ENCODE data around the gene COL4A5.

The COL4A5 gene

DNA sequence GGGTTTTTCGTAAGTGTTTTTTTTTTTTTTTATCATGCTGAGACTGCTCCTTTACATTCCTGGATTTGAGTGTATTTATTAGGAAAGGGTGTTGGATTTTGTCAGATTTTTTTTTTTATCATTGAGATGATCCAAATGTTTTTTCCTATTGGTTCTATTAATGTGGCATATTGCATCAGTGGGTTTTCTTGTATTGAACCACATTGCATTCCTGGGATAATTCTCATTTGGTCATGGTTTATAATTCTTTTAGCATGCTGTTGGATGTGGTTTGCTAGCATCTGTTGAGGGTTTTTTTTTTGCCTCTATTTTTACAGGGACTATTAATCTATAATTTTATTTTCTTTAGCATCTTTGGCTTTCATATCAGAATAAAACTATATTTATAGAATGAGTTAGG is 28.8 kb downstream of the COL4A5 start:
- H3K9me3 ChIP-seq (ENCODE audit: control insufficient read depth, insufficient read depth, low read depth, low read length): no peaks in the 10 kb centered on the region
- ChIA-PET CTCF (interaction anchor here (0.6 to 0.7 kb wide), 3 partner anchors 9 to 69 kb away, joined by 3 to 6 read pairs (median 5); no protein-coding TSS in a partner anchor), POLR2A (no interaction called here)
- no peaks in the 10 kb centered on the region for H3K36me3 ChIP-seq (ENCODE audit: control insufficient read depth in 2 of 2, insufficient read depth in 1 of 2, low read length in 2 of 2)
- no peak overlapping the region for H3K27ac ChIP-seq (ENCODE audit: extremely low read depth, low read depth, low read length)
- no peaks in the 10 kb centered on the region for H3K4me1 ChIP-seq (ENCODE audit: control insufficient read depth, insufficient read depth, low read length)
- TF ChIP-seq KLF8 (tag by site-specific recombination; IDR thresholded peaks at IDR 0.05) (no peak), ZNF558 (tag by site-specific recombination; IDR thresholded peaks at IDR 0.05) (no peak), ZNF350 (tag by site-specific recombination; IDR thresholded peaks at IDR 0.05) (no peak)
- H3K4me3 ChIP-seq (ENCODE audit: low read depth, low read length): no peak overlapping the region

- TF ChIP-seq, protein P1, sequence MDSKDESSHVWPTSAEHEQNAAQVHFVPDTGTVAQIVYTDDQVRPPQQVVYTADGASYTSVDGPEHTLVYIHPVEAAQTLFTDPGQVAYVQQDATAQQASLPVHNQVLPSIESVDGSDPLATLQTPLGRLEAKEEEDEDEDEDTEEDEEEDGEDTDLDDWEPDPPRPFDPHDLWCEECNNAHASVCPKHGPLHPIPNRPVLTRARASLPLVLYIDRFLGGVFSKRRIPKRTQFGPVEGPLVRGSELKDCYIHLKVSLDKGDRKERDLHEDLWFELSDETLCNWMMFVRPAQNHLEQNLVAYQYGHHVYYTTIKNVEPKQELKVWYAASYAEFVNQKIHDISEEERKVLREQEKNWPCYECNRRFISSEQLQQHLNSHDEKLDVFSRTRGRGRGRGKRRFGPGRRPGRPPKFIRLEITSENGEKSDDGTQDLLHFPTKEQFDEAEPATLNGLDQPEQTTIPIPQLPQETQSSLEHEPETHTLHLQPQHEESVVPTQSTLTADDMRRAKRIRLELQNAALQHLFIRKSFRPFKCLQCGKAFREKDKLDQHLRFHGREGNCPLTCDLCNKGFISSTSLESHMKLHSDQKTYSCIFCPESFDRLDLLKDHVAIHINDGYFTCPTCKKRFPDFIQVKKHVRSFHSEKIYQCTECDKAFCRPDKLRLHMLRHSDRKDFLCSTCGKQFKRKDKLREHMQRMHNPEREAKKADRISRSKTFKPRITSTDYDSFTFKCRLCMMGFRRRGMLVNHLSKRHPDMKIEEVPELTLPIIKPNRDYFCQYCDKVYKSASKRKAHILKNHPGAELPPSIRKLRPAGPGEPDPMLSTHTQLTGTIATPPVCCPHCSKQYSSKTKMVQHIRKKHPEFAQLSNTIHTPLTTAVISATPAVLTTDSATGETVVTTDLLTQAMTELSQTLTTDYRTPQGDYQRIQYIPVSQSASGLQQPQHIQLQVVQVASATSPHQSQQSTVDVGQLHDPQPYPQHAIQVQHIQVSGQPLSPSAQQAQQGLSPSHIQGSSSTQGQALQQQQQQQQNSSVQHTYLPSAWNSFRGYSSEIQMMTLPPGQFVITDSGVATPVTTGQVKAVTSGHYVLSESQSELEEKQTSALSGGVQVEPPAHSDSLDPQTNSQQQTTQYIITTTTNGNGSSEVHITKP (tag by site-specific recombination; IDR thresholded peaks at IDR 0.05): no peak
- TF ChIP-seq, protein P2, sequence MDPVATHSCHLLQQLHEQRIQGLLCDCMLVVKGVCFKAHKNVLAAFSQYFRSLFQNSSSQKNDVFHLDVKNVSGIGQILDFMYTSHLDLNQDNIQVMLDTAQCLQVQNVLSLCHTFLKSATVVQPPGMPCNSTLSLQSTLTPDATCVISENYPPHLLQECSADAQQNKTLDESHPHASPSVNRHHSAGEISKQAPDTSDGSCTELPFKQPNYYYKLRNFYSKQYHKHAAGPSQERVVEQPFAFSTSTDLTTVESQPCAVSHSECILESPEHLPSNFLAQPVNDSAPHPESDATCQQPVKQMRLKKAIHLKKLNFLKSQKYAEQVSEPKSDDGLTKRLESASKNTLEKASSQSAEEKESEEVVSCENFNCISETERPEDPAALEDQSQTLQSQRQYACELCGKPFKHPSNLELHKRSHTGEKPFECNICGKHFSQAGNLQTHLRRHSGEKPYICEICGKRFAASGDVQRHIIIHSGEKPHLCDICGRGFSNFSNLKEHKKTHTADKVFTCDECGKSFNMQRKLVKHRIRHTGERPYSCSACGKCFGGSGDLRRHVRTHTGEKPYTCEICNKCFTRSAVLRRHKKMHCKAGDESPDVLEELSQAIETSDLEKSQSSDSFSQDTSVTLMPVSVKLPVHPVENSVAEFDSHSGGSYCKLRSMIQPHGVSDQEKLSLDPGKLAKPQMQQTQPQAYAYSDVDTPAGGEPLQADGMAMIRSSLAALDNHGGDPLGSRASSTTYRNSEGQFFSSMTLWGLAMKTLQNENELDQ (tag by site-specific recombination; IDR thresholded peaks at IDR 0.05; ENCODE audit: low read depth): no peak
- TF ChIP-seq, protein P3, sequence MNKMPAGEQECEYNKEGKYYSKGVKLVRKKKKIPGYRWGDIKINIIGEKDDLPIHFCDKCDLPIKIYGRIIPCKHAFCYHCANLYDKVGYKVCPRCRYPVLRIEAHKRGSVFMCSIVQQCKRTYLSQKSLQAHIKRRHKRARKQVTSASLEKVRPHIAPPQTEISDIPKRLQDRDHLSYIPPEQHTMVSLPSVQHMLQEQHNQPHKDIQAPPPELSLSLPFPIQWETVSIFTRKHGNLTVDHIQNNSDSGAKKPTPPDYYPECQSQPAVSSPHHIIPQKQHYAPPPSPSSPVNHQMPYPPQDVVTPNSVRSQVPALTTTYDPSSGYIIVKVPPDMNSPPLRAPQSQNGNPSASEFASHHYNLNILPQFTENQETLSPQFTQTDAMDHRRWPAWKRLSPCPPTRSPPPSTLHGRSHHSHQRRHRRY (tag by site-specific recombination; IDR thresholded peaks at IDR 0.05): no peak
- TF ChIP-seq ZNF112 (tag by site-specific recombination; IDR thresholded peaks at IDR 0.05): no peak
- TF ChIP-seq ZNF114 (tag by site-specific recombination; IDR thresholded peaks at IDR 0.05): no peak
- no peak for TF ChIP-seq HOXA7 (CRISPR knock-in tag; IDR thresholded peaks at IDR 0.05; ENCODE audit: borderline replicate concordance)
- no peak for TF ChIP-seq HOXC10 (CRISPR knock-in tag; IDR thresholded peaks at IDR 0.05)
- no peak for TF ChIP-seq RBAK (tag by site-specific recombination; IDR thresholded peaks at IDR 0.05)
- TF ChIP-seq, protein P4, sequence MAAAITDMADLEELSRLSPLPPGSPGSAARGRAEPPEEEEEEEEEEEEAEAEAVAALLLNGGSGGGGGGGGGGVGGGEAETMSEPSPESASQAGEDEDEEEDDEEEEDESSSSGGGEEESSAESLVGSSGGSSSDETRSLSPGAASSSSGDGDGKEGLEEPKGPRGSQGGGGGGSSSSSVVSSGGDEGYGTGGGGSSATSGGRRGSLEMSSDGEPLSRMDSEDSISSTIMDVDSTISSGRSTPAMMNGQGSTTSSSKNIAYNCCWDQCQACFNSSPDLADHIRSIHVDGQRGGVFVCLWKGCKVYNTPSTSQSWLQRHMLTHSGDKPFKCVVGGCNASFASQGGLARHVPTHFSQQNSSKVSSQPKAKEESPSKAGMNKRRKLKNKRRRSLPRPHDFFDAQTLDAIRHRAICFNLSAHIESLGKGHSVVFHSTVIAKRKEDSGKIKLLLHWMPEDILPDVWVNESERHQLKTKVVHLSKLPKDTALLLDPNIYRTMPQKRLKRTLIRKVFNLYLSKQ (tag by site-specific recombination; IDR thresholded peaks at IDR 0.05; ENCODE audit: borderline replicate concordance): no peak
- no peak for TF ChIP-seq ZNF621 (tag by site-specific recombination; IDR thresholded peaks at IDR 0.05)
- no peak for TF ChIP-seq ZNF580 (tag by site-specific recombination; IDR thresholded peaks at IDR 0.05)
- TF ChIP-seq ZNF221 (tag by site-specific recombination; IDR thresholded peaks at IDR 0.05; ENCODE audit: borderline replicate concordance): no peak
- TF ChIP-seq ZFP37 (tag by site-specific recombination; IDR thresholded peaks at IDR 0.05): no peak
- no peak for TF ChIP-seq SETDB1 (IDR thresholded peaks at IDR 0.05; ENCODE audit: insufficient read length, low read length)
- TF ChIP-seq, protein P5, sequence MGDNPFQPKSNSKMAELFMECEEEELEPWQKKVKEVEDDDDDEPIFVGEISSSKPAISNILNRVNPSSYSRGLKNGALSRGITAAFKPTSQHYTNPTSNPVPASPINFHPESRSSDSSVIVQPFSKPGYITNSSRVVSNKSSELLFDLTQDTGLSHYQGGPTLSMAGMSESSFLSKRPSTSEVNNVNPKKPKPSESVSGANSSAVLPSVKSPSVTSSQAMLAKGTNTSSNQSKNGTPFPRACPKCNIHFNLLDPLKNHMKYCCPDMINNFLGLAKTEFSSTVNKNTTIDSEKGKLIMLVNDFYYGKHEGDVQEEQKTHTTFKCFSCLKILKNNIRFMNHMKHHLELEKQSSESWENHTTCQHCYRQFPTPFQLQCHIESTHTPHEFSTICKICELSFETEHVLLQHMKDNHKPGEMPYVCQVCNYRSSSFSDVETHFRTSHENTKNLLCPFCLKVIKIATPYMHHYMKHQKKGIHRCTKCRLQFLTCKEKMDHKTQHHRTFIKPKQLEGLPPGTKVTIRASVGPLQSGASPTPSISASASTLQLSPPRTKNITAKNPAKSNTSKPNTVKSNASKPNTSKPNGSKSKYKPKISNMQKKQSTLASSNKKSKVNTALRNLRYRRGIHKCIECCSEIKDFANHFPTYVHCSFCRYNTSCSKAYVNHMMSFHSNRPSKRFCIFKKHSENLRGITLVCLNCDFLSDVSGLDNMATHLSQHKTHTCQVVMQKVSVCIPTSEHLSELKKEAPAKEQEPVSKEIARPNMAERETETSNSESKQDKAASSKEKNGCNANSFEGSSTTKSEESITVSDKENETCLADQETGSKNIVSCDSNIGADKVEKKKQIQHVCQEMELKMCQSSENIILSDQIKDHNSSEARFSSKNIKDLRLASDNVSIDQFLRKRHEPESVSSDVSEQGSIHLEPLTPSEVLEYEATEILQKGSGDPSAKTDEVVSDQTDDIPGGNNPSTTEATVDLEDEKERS (tag by site-specific recombination; IDR thresholded peaks at IDR 0.05): no peak
- no peak overlapping the region for H3K27ac ChIP-seq (ENCODE audit: extremely low read depth, low read depth, low read length)
- H3K4me3 ChIP-seq (ENCODE audit: low read depth, low read length): no peak overlapping the region
- no peaks in the 10 kb centered on the region for H3K9me3 ChIP-seq (ENCODE audit: control insufficient read depth, insufficient read depth, low read depth, low read length)
- ChIA-PET CTCF (no interaction called here), POLR2A (no interaction called here)
- no peaks in the 10 kb centered on the region for H3K4me1 ChIP-seq (ENCODE audit: control insufficient read depth, insufficient read depth, low read length)
- H3K36me3 ChIP-seq (ENCODE audit: control insufficient read depth in 2 of 2, insufficient read depth in 1 of 2, low read length in 2 of 2): peaks cover 0 to 3% of the 10 kb centered on the region in 2 experiments; a peak in 1 of 3 replicates
Observed at GRCh38 chrX:108473979-108474378, 34.3 kb downstream of the COL4A5 start.
